ENCODE data around the gene CYB5R4. TPM values are rescaled to one million over a fixed set of nuclear protein-coding genes. Genes with fewer than 3 reads are reported as not detected.
"Not testable (repeated sequence)": the region's sequence is repeated elsewhere in the genome, so short reads cannot be mapped to it uniquely, and the experiment has no call there.

Gene CYB5R4
- total RNA-seq, 6 experiments from 2014 or later = 11.6 to 18.6 (median 16.2) TPM

- DNase-seq = no peak
- Mint-ChIP-seq H3K4me1 (ENCODE audit: low read depth) (peaks cover 62% of the 10 kb centered on the region), H3K27me3 (ENCODE audit: insufficient read depth) (no peaks in the 10 kb centered on the region), H3K36me3 (ENCODE audit: low read depth) (0 out of 2 replicates have a peak, but pooled peaks cover 13% of the 10 kb centered on the region), H3K27ac (no peak overlapping the region), H3K9me3 (no peaks in the 10 kb centered on the region), H3K4me3 (no peak overlapping the region)
- TF ChIP-seq CTCF (IDR thresholded peaks at IDR 0.05) = no peak
Measured at GRCh38 chr6:83914953-83915352, 55.5 kb downstream of the CYB5R4 start.

- no peak for DNase-seq
- peaks cover 54% of the 10 kb centered on the region for H3K4me1 Mint-ChIP-seq (ENCODE audit: low read depth)
- TF ChIP-seq CTCF (IDR thresholded peaks at IDR 0.05) = no peak
Measured at GRCh38 chr6:83917001-83917400, 57.5 kb downstream of the CYB5R4 start.

GRCh38 chr6:83920017-83920416, 60.5 kb downstream of the CYB5R4 start:
- Mint-ChIP-seq H3K4me3 (peak overlapping the region; percentile 42), H3K9me3 (no peaks in the 10 kb centered on the region), H3K36me3 (ENCODE audit: low read depth) (peaks cover 26% of the 10 kb centered on the region), H3K4me1 (ENCODE audit: low read depth) (peaks cover 51% of the 10 kb centered on the region), H3K27ac (peak overlapping the region; percentile 69), H3K27me3 (ENCODE audit: insufficient read depth) (no peaks in the 10 kb centered on the region)
- peak; percentile 89 for DNase-seq
- no peak for TF ChIP-seq CTCF (IDR thresholded peaks at IDR 0.05)

More at GRCh38 chr6:83917001-83917400, 57.5 kb downstream of the CYB5R4 start:
- Mint-ChIP-seq H3K27ac (no peak overlapping the region), H3K27me3 (ENCODE audit: insufficient read depth) (no peaks in the 10 kb centered on the region), H3K9me3 (no peaks in the 10 kb centered on the region), H3K4me3 (no peak overlapping the region), H3K36me3 (ENCODE audit: low read depth) (peaks cover 15% of the 10 kb centered on the region)

GRCh38 chr6:83921315-83921714, 61.8 kb downstream of the CYB5R4 start:
- TF ChIP-seq CTCF (IDR thresholded peaks at IDR 0.05) = no peak

GRCh38 chr6:83927470-83927869, 68.0 kb downstream of the CYB5R4 start:
- no peak overlapping the region for H3K27ac Mint-ChIP-seq
- TF ChIP-seq CTCF (IDR thresholded peaks at IDR 0.05) = no peak
- DNase-seq = no peak
- H3K9me3 Mint-ChIP-seq = no peaks in the 10 kb centered on the region
- H3K27me3 Mint-ChIP-seq (ENCODE audit: insufficient read depth) = no peaks in the 10 kb centered on the region
- no peak overlapping the region for H3K4me3 Mint-ChIP-seq
- H3K4me1 Mint-ChIP-seq (ENCODE audit: low read depth) = peaks cover 19% of the 10 kb centered on the region; the same call in 1 of the 2 replicates
- peaks cover 30% of the 10 kb centered on the region for H3K36me3 Mint-ChIP-seq (ENCODE audit: low read depth)

More at GRCh38 chr6:83921315-83921714, 61.8 kb downstream of the CYB5R4 start:
- H3K27ac Mint-ChIP-seq = no peak overlapping the region
- no peak overlapping the region for H3K4me3 Mint-ChIP-seq
- peaks cover 31% of the 10 kb centered on the region for H3K36me3 Mint-ChIP-seq (ENCODE audit: low read depth)
- peaks cover 42% of the 10 kb centered on the region for H3K4me1 Mint-ChIP-seq (ENCODE audit: low read depth)
- no peaks in the 10 kb centered on the region for H3K27me3 Mint-ChIP-seq (ENCODE audit: insufficient read depth)
- DNase-seq = no peak
- no peaks in the 10 kb centered on the region for H3K9me3 Mint-ChIP-seq

GRCh38 chr6:83928286-83928685, 68.8 kb downstream of the CYB5R4 start:
- Mint-ChIP-seq H3K9me3 (no peaks in the 10 kb centered on the region), H3K4me1 (ENCODE audit: low read depth) (peaks cover 19% of the 10 kb centered on the region; the same call in 1 of the 2 replicates), H3K27ac (no peak overlapping the region), H3K27me3 (ENCODE audit: insufficient read depth) (no peaks in the 10 kb centered on the region), H3K36me3 (ENCODE audit: low read depth) (peaks cover 30% of the 10 kb centered on the region), H3K4me3 (no peak overlapping the region)
- no peak for DNase-seq
- TF ChIP-seq CTCF (IDR thresholded peaks at IDR 0.05) = no peak

- not testable (repeated sequence) for H3K4me1 Mint-ChIP-seq (ENCODE audit: low read depth); H3K4me3 Mint-ChIP-seq; H3K27ac Mint-ChIP-seq; H3K27me3 Mint-ChIP-seq (ENCODE audit: insufficient read depth); DNase-seq
- Mint-ChIP-seq H3K36me3 (ENCODE audit: low read depth) (peaks cover 21% of the 10 kb centered on the region), H3K9me3 (peaks cover 13% of the 10 kb centered on the region)
Measured at GRCh38 chr6:83946201-83946833, 86.8 kb downstream of the CYB5R4 start.

GRCh38 chr6:83947983-83948382, 88.5 kb downstream of the CYB5R4 start:
- not testable (repeated sequence) for H3K4me3 Mint-ChIP-seq; H3K27ac Mint-ChIP-seq; H3K27me3 Mint-ChIP-seq (ENCODE audit: insufficient read depth); DNase-seq
- H3K9me3 Mint-ChIP-seq = peaks cover 13% of the 10 kb centered on the region
- peaks cover 10% of the 10 kb centered on the region; the same call in 1 of the 2 replicates for H3K4me1 Mint-ChIP-seq (ENCODE audit: low read depth)
- peaks cover 16% of the 10 kb centered on the region for H3K36me3 Mint-ChIP-seq (ENCODE audit: low read depth)
